DMS53 treated with DMSO at 0.1 percent for 48 hours (cell line): ENCODE data around the gene KCNH1.

Source experiments
- DNase-seq: peaks from one replicate; lab custom pipeline; 2025; ENCODE audit not compliant: unreplicated experiment; lab: John Stamatoyannopoulos, UW

KCNH1 gene

DNA sequence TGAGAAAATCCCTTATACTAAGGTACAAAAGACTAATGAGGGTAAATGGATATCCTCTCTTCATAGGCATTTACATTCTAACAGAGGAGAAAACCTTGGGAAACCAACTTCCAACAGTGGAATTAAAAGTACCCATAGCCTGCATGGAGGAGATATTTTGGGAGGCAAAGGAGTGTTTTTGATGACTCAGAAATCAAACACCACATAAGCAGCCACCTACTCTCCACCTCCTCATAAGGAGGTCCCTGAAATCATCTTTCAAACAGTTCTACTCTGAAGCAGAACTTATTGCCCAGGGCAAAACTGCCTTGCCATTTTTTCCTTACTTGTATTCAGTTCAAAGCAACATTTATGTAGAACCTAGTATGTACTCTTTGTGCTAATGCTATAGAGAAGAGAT is 211.3 kb downstream of the KCNH1 start:
- no peak for DNase-seq

- DNase-seq: no peak
These were observed 212.9 kb downstream of the KCNH1 start for GRCh38 chr1:210920716-210921694.

- no peak for DNase-seq
These were observed 213.7 kb downstream of the KCNH1 start for GRCh38 chr1:210920258-210920657.

GRCh38 chr1:210918893-210919292 is 215.1 kb downstream of the KCNH1 start:
- DNase-seq: no peak

GRCh38 chr1:210917560-210918169 is 216.3 kb downstream of the KCNH1 start:
- no peak for DNase-seq

DNA sequence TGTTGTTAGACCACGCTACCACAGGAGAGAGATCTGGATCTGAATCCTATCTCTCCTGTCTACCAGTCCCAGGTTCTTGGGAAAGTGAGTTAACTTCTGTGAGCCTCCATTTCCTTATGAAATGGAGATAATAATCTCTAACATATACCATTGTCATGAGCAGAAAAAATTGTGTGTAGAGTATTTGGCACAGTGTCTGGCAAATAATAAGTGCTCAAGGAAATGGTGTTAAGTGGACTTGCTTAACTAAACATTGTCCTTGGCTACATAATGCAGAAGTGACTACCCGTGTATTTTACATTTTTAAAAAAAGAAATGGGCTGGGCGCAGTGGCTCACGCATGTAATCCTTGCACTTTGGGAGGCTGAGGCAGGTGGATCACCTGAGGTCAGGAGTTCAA is 217.4 kb downstream of the KCNH1 start:
- no peak for DNase-seq

DNA sequence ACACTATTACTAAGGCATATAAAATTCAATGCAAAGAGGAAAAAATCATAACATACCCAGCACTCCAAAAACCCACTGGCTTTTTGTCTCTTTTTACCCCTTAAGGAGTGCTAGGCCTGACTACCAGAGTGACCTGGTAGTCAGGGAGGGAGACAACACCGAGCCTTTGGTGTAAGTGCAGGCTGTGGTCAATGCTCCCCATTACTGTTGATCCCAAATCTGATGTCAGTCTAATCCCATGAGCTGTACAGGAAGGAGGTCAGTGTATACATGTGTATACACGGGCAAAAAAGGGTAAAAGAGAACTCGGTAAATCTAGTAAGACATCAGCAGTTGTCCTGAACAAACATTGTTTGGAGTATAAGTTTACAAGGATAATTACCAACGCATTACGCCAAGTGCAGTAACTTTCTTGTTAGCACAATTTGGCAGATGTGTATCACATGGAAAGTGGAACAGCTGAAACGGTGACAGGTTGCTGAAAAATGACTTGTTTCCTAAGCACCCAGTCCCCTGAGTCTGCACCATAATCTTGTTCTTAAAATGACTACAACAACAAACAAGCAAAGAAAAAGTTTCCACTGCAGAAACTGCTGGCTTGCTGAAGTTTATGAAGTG is 217.9 kb downstream of the KCNH1 start:
- DNase-seq: no peak

GRCh38 chr1:210912752-210913151 is 221.2 kb downstream of the KCNH1 start:
- no peak for DNase-seq

GRCh38 chr1:210910020-210910575 is 223.8 kb downstream of the KCNH1 start:
- no peak for DNase-seq

- no peak for DNase-seq
These were observed 225.2 kb downstream of the KCNH1 start for GRCh38 chr1:210908791-210909190.

DNA sequence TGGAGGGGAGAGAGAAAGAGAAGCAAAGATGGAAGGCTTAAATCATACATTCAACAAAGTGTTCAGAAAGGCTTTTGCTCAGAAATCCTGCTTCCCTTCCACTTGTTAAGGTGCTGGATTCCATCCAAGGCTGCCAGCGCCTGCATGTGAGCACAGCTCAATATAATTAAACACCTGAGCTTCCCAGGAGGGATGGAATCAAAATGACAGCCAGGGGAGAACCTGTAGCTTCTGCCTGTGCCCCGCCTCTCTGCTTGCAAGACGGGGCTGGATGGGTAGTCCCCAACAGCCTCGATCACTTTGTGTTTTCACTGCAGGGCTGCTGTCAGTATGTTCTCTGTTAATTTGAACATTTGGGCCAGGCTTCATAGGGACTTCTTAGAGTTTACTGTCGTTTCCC is 225.7 kb downstream of the KCNH1 start:
- no peak for DNase-seq

GRCh38 chr1:210907251-210907805 is 226.6 kb downstream of the KCNH1 start:
- no peak for DNase-seq

- no peak for DNase-seq
These were observed 227.9 kb downstream of the KCNH1 start for GRCh38 chr1:210905944-210906453.

DNA sequence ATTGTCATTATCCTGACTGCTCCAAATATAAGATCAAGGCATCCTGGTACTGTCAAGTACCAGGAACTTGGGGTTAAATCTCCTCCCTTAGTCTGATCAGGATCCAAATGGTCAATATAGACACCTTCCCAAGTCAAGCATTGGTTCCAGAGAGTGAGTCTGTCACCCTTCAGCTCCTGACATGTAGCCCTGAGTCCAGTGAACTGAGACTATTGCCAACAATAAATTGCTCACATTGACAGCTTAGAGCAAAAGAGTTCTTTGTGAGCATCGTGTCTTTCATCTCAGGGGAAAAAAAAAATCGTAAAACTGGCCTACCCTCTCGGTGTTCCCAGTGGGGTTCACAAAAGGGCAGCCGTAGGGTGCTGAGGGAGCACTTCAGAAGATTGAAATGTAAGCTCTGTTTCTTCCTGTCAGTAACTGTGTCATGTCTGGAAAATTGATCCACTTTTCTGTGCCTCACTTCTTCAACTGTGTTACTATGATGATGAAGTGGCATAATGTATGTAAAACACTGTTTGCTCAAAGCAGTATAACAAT is 228.5 kb downstream of the KCNH1 start:
- no peak for DNase-seq

- DNase-seq: no peak
These were observed 231.8 kb downstream of the KCNH1 start for GRCh38 chr1:210901981-210902770.

- DNase-seq: no peak
These were observed 233.1 kb downstream of the KCNH1 start for GRCh38 chr1:210900820-210901219.

DNA sequence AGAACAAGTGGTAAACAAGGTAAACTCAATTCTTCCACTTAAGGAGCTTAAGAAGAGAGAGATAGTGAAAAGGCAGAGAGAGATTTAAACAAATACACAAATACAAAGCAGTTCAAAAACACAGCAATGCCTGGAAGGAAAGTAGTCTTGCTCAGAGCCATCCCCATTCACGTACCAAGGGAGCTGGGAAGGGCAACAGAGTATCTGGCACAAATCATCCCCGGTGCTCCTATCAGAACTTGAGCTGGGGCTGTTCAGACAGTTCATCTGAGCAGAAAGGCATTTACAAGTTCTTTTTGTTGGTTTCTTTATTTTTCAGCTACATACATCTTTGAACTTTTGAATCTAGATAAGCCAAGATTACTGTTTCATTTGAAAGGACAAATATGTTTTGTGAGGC is 233.9 kb downstream of the KCNH1 start:
- DNase-seq: no peak

GRCh38 chr1:210899676-210900075 is 234.3 kb downstream of the KCNH1 start:
- DNase-seq: peak; percentile 12

- no peak for DNase-seq
These were observed 235.5 kb downstream of the KCNH1 start for GRCh38 chr1:210898473-210898872.

- DNase-seq: no peak
These were observed 250.1 kb downstream of the KCNH1 start for GRCh38 chr1:210883821-210884220.
